Colonic mucosa (tissue), 4 donors: Measurements from ENCODE around the gene ARFGAP3. TPM values are rescaled to one million over a fixed set of nuclear protein-coding genes. Genes with fewer than 3 reads are reported as not detected.

Experiments
- DNase-seq: peaks from one replicate; pipeline ENCODE4 v3.0.0-alpha.2; 2020
- H3K27ac ChIP-seq: fragments of 200-600 bp; one replicate; pipeline ENCODE4 v1.8.0; 2021
- H3K27me3 ChIP-seq: fragments of 200-600 bp; one replicate; pipeline ENCODE4 v1.8.0; 2021
- H3K36me3 ChIP-seq: fragments of 200-600 bp; one replicate; pipeline ENCODE4 v1.8.0; 2021
- H3K4me1 ChIP-seq: fragments of 200-600 bp; one replicate; pipeline ENCODE4 v1.8.0; 2021; ENCODE audit warnings: mild to moderate bottlenecking
- H3K4me3 ChIP-seq: fragments of 200-600 bp; one replicate; pipeline ENCODE4 v1.8.0; 2021
- H3K9ac ChIP-seq, 2 donors: one replicate each; pipeline ENCODE4 v1.7.0; 2013; ENCODE audit warnings: control low read depth in 2 of 2, low read depth in 2 of 2, low read length in 2 of 2
- H3K9me3 ChIP-seq: fragments of 200-600 bp; one replicate; pipeline ENCODE4 v1.8.0; 2021
- intact Hi-C: fragments of 100-400 bp; cut with DNase I; formaldehyde crosslinking; loops from one replicate; pipeline ENCODE4 v1.14.1; 2022
- total RNA-seq, 2 donors: library from RNA; stranded (reverse); fragmentation: NEBNext Ultra II Directional in 1 of 2; extraction: Animal tissue kit (Norgen Biotek cat#: 25700) in 1 of 2; gene quantifications; one replicate each; pipeline ENCODE4 v1.2.1, GENCODE V29; 2021
- TF ChIP-seq, protein P1 (sequence below): fragments of 200-600 bp; IDR thresholded peaks from one replicate; pipeline ENCODE4 v1.8.0; 2022; ENCODE audit warnings: antibody characterized with exemption, mild to moderate bottlenecking
- donor health status: healthy.
- donor health status: DM: no; HTN: no; CAD: no.
- donor health status: DM: no; HTN: no; CAD: no.

ARFGAP3 gene
- total RNA-seq, 2 donors from 2014 or later, result 29.4 to 47.7 TPM

DNA sequence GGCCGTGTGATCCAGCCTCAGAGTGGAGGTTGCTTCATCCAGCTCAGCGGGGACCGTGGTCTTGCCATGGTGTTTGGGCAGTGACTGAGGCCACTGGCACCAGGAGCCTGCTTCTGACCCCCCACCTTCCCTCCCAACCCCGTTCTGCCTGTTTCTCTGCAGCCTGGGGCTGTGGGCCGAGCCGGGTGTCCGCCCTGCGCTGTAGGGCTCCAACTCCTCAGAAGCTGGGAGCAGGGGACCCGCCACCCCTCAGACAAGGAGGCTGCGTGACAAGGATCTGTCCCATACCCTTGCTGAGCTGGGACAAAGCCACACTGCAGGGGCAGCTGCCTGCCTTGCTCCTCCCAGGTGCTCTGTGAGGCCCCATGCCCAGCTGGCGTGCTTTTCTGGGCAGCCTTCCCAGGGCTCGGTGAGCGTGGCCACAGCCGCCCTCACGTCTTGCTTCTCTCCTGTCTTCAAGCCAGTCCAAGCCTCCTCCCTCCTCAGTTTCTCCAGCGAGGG is 11.7 kb upstream of the ARFGAP3 start:
- Histone ChIP-seq H3K4me3 (no peak overlapping the region), H3K9ac (no peak overlapping the region), H3K4me1 (no peaks in the 10 kb centered on the region), H3K9me3 (no peaks in the 10 kb centered on the region), H3K36me3 (peaks cover 6% of the 10 kb centered on the region), H3K27me3 (no peaks in the 10 kb centered on the region), H3K27ac (no peak overlapping the region)
- intact Hi-C loops, result loop anchor here (2.0 kb wide), 1 partner anchor 166 kb away; no protein-coding TSS in a partner anchor
- DNase-seq, result no peak
- TF ChIP-seq, protein P1, sequence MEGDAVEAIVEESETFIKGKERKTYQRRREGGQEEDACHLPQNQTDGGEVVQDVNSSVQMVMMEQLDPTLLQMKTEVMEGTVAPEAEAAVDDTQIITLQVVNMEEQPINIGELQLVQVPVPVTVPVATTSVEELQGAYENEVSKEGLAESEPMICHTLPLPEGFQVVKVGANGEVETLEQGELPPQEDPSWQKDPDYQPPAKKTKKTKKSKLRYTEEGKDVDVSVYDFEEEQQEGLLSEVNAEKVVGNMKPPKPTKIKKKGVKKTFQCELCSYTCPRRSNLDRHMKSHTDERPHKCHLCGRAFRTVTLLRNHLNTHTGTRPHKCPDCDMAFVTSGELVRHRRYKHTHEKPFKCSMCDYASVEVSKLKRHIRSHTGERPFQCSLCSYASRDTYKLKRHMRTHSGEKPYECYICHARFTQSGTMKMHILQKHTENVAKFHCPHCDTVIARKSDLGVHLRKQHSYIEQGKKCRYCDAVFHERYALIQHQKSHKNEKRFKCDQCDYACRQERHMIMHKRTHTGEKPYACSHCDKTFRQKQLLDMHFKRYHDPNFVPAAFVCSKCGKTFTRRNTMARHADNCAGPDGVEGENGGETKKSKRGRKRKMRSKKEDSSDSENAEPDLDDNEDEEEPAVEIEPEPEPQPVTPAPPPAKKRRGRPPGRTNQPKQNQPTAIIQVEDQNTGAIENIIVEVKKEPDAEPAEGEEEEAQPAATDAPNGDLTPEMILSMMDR, result no peak

DNA sequence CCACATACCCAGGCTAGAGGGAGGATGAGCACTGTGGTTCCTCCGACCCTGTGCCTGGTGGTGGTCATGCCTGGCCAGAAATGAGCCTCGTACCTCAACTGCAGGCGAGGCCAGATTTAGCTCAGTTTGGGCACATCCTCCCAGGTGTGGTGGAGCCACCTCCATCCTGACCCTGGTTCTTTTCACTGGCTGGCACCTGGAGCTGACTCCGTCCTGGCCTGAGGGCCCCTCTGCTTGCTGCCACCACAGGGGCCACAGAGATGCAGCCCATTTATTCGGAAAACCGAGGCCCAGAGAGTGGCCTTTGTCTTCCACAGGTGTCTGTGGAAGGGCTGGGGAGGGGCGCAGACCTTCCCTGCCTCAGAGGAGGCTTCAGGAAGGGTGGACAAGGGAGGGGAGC is 9.0 kb upstream of the ARFGAP3 start:
- Histone ChIP-seq H3K4me1 (no peaks in the 10 kb centered on the region), H3K4me3 (no peak overlapping the region), H3K27me3 (no peaks in the 10 kb centered on the region), H3K9ac (no peak overlapping the region), H3K9me3 (no peaks in the 10 kb centered on the region), H3K36me3 (no peaks in the 10 kb centered on the region), H3K27ac (no peak overlapping the region)
- no peak for DNase-seq
- intact Hi-C loops, result no loop called here
- TF ChIP-seq, protein P1, result no peak

DNA sequence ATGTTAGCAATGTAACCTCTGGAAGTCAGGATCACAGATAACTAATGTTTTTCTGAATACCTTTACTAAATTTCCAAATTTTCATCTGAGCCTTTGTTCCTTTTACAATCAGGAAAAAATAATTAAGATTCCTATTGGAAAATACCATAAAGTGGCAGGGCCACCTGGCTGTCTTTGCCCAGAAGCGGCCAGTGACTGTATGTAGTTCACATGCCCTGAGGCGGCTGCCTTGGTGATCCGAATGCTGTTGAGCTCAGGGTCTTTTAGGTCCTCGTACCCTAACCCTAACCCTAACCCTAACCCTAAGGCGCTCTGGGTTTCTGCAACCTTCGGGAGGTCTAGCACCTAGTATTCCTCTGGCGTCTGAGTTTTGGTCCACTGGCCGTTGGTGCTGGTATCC is 8.5 kb upstream of the ARFGAP3 start:
- Histone ChIP-seq H3K9ac (no peak overlapping the region), H3K36me3 (no peaks in the 10 kb centered on the region), H3K27ac (no peak overlapping the region), H3K4me1 (no peaks in the 10 kb centered on the region), H3K9me3 (no peaks in the 10 kb centered on the region), H3K27me3 (no peaks in the 10 kb centered on the region), H3K4me3 (no peak overlapping the region)
- no peak for DNase-seq
- TF ChIP-seq, protein P1, result no peak
- intact Hi-C loops, result no loop called here

DNA sequence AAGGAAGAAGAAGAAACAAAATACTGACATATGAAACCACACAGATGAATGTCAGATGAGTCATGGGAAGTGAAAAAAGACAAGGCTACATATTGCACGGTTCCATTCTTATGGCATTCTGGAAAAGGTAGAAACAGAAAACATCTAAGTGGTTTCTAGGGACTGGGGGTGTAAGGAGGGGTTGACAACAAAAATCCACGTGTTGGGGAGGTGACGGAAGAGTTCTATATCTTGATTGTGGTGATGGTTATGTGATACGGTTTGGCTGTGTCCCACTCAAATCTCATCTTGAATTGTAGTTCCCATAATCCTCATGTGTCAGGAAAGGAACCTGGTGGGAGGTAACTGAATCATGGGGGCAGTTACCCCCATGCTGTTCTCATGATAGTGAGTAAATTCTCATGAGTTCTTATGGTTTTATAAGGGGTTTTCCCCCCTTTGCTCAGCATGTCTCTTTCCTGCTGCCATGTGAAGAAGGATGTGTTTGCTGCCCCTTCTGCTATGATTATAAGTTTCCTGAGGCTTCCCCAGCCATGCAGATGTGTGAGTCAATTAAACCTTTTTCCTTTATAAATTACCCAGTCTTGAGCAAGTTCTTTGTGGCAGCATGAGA is 6.4 kb upstream of the ARFGAP3 start:
- Histone ChIP-seq H3K27me3 (no peaks in the 10 kb centered on the region), H3K27ac (no peak overlapping the region), H3K36me3 (no peaks in the 10 kb centered on the region), H3K9me3 (no peaks in the 10 kb centered on the region), H3K4me1 (no peaks in the 10 kb centered on the region), H3K9ac (no peak overlapping the region), H3K4me3 (no peak overlapping the region)
- no peak for DNase-seq
- TF ChIP-seq, protein P1, result no peak
- intact Hi-C loops, result no loop called here

DNA sequence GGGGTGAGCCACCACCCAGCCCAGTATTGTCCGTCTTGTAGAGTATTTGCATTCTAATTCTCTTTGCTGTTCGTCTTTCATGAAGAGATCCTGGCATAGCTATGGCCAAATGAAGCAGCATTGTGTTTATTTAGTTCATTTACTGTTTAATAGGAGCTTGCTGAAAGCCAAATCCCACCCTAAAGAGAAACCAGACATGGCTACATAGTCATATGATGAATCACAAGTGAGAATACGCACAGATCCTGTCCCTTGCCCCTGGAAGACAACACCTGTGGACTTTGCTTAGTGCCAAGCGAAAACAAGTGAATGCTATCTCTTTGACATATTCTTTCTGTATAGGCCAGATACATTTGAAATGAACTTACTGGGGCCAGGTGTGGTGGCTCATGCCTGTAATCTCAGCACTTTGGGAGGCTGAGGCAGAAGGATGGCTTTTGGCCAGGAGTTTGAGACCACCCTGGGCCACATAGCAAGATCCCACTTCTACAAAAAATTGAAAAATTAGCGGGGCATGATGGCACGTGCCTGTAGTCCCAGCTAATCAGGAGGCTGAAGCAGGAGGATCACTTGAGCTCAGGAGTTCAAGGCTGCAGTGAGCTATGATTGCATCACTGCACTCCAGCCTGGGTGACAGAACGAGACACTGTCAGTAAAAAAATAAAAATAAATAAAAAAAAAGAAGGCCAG is 5.1 kb upstream of the ARFGAP3 start:
- Histone ChIP-seq H3K27me3 (no peaks in the 10 kb centered on the region), H3K9ac (no peak overlapping the region), H3K27ac (no peak overlapping the region), H3K9me3 (no peaks in the 10 kb centered on the region), H3K4me1 (no peaks in the 10 kb centered on the region), H3K4me3 (no peak overlapping the region), H3K36me3 (no peaks in the 10 kb centered on the region)
- intact Hi-C loops, result no loop called here
- TF ChIP-seq, protein P1, result no peak
- DNase-seq, result no peak
